IMR-90 (cell line): ENCODE data around the gene NBPF1. TPM values are rescaled to one million over a fixed set of nuclear protein-coding genes. Genes with fewer than 3 reads are reported as not detected.
"Not testable (repeated sequence)": the region's sequence is repeated elsewhere in the genome, so short reads cannot be mapped to it uniquely, and the experiment has no call there.

Source experiments
- ATAC-seq: fragments of 200-7000 bp; cut with Tn5 transposase; 2 replicates; pipeline ENCODE4 v1.9.1; 2020; ENCODE audit warnings: low read depth, mild to moderate bottlenecking, moderate library complexity
- BruUV-seq: library from RNA; stranded (reverse); fragments of 400-500 nt; replicated peaks from 2 replicates; lab custom pipeline; 2021; lab: Mats Ljungman, UMichigan
- CTCF ChIA-PET: fragments of 300-600 bp; formaldehyde crosslinking; extraction: SDS; loops from one replicate; lab custom pipeline; 2021; ENCODE audit warnings: antibody characterized with exemption; lab: Yijun Ruan, JAX
- POLR2A ChIA-PET: fragments of 300-600 bp; sonication (Branson Sonifier 250); formaldehyde crosslinking; loops from one replicate; lab custom pipeline; 2022; ENCODE audit warnings: antibody characterized with exemption; ENCODE audit not compliant: unreplicated experiment; lab: Charles Lee
- DNase-seq: peaks from one replicate; pipeline ENCODE4 v3.0.0; 2013
- H2AFZ ChIP-seq: replicated peaks from 2 replicates; pipeline ENCODE3; 2013; ENCODE audit warnings: low read length, mild to moderate bottlenecking; ENCODE audit not compliant: poor library complexity
- H2AK5ac ChIP-seq: 2 replicates; pipeline ENCODE4 v1.6.1; 2013; ENCODE audit warnings: low read depth, low read length, inconsistent platforms
- H2AK9ac ChIP-seq: replicated peaks from 2 replicates; pipeline ENCODE3; 2013; ENCODE audit warnings: mild to moderate bottlenecking, low read depth, low read length, moderate library complexity; ENCODE audit not compliant: poor library complexity
- H2BK120ac ChIP-seq: 2 replicates; pipeline ENCODE4 v1.6.1; 2013; ENCODE audit warnings: low read depth, low read length, inconsistent platforms
- H2BK15ac ChIP-seq: 3 replicates; pipeline ENCODE4 v1.6.1; 2013; ENCODE audit warnings: low read depth, low read length, inconsistent platforms
- H2BK20ac ChIP-seq: 2 replicates; pipeline ENCODE4 v1.6.1; 2013; ENCODE audit warnings: low read depth, mild to moderate bottlenecking, inconsistent platforms, low read length, moderate library complexity
- H2BK5ac ChIP-seq: 2 replicates; pipeline ENCODE4 v1.6.1; 2013; ENCODE audit warnings: mild to moderate bottlenecking, low read depth, low read length, inconsistent platforms; ENCODE audit not compliant: poor library complexity, severe bottlenecking
- H3K14ac ChIP-seq: replicated peaks from 2 replicates; pipeline ENCODE4 v1.6.1; 2013; ENCODE audit warnings: low read depth, low read length, inconsistent platforms
- H3K18ac ChIP-seq: 2 replicates; pipeline ENCODE4 v1.6.1; 2013; ENCODE audit warnings: low read depth, low read length, control low read depth
- H3K23ac ChIP-seq: 2 replicates; pipeline ENCODE4 v1.6.1; 2013; ENCODE audit warnings: low read depth, low read length, inconsistent platforms
- H3K27ac ChIP-seq: 2 replicates; pipeline ENCODE4 v1.5.1; 2013; ENCODE audit warnings: mild to moderate bottlenecking, control low read depth, low read length; ENCODE audit not compliant: insufficient read depth
- H3K27me3 ChIP-seq: 2 replicates; pipeline ENCODE4 v1.6.1; 2013; ENCODE audit warnings: low read length; ENCODE audit not compliant: control insufficient read depth, insufficient read depth
- H3K36me3 ChIP-seq: 2 replicates; pipeline ENCODE4 v1.6.1; 2013; ENCODE audit warnings: low read length, mixed read lengths; ENCODE audit not compliant: control insufficient read depth, insufficient read depth
- H3K4ac ChIP-seq: 2 replicates; pipeline ENCODE4 v1.6.1; 2013; ENCODE audit warnings: low read depth, low read length, inconsistent platforms
- H3K4me1 ChIP-seq: 2 replicates; pipeline ENCODE4 v1.6.1; 2013; ENCODE audit warnings: low read length, mixed read lengths; ENCODE audit not compliant: control insufficient read depth, insufficient read depth
- H3K4me2 ChIP-seq: 2 replicates; pipeline ENCODE4 v1.6.1; 2013; ENCODE audit warnings: low read depth, mild to moderate bottlenecking, control low read depth, low read length, moderate library complexity
- H3K4me3 ChIP-seq: 2 replicates; pipeline ENCODE4 v1.5.1; 2013; ENCODE audit warnings: low read depth, mild to moderate bottlenecking, control low read depth, low read length, moderate library complexity; ENCODE audit not compliant: insufficient read depth
- H3K56ac ChIP-seq: 2 replicates; pipeline ENCODE4 v1.6.1; 2013; ENCODE audit warnings: low read length, inconsistent platforms; ENCODE audit not compliant: insufficient read depth; ENCODE audit errors: extremely low read depth
- H3K79me1 ChIP-seq, 2 experiments: 2 replicates each; pipeline ENCODE4 v1.6.1; 2013; ENCODE audit warnings: low read length in 2 of 2, inconsistent platforms in 1 of 2, low read depth in 1 of 2
- H3K9ac ChIP-seq: 2 replicates; pipeline ENCODE4 v1.6.1; 2013; ENCODE audit warnings: low read depth, low read length, control low read depth
- H3K9me1 ChIP-seq: 2 replicates; pipeline ENCODE4 v1.6.1; 2013; ENCODE audit warnings: low read length, inconsistent platforms; ENCODE audit not compliant: insufficient read depth
- H3K9me3 ChIP-seq: 2 replicates; pipeline ENCODE4 v1.6.1; 2013; ENCODE audit warnings: low read length; ENCODE audit not compliant: control insufficient read depth, insufficient read depth
- H4K20me1 ChIP-seq: 2 replicates; pipeline ENCODE4 v1.6.1; 2013; ENCODE audit warnings: low read length, inconsistent platforms; ENCODE audit not compliant: insufficient read depth
- H4K5ac ChIP-seq: 2 replicates; pipeline ENCODE4 v1.6.1; 2013; ENCODE audit warnings: mild to moderate bottlenecking, low read depth, low read length, control low read depth
- H4K8ac ChIP-seq, 2 experiments: 2 replicates each; pipeline ENCODE4 v1.6.1; 2013; ENCODE audit warnings: low read depth in 2 of 2, low read length in 2 of 2, control low read depth in 1 of 2, inconsistent platforms in 1 of 2
- H4K91ac ChIP-seq: 2 replicates; pipeline ENCODE4 v1.6.1; 2013; ENCODE audit warnings: low read depth, low read length, inconsistent platforms; ENCODE audit not compliant: insufficient read depth
- WGBS, 2 experiments: methylation state at CpG; one replicate each; pipeline versions ENCODE4 v1.1.5 to v1.1.7; 2013; ENCODE audit warnings: missing lambda C conversion rate in 2 of 2; ENCODE audit not compliant: insufficient read length in 1 of 2; ENCODE audit errors: extremely low coverage in 2 of 2; 5-methylcytosine and 5-hydroxymethylcytosine counted together
- dilution Hi-C: fragments of 300-500 bp; cut with HindIII; formaldehyde crosslinking; loops from one replicate; pipeline ENCODE4 v1.14.3; 2018; ENCODE audit warnings: low sequenced_read_pairs; ENCODE audit not compliant: unreplicated experiment
- in situ Hi-C: fragments of 300-500 bp; cut with MboI; formaldehyde crosslinking; loops from 3 replicates; pipeline ENCODE4 v1.14.3; 2019; ENCODE audit warnings: low sequenced_read_pairs, inconsistent platforms, mixed read lengths
- intact Hi-C: fragments of 100-400 bp; cut with micrococcal nuclease; formaldehyde crosslinking; loops from 2 replicates; pipeline ENCODE4 v1.10.0; 2022
- polyA plus RNA-seq, 3 experiments: library from polyadenylated mRNA; depleted of rRNA; stranded (reverse); fragments of >200 nt; gene quantifications; 2 replicates each; pipeline ENCODE4 v1.2.3, GENCODE V29; 2012; ENCODE audit warnings: low replicate concordance in 1 of 3
- total RNA-seq: library from RNA; depleted of rRNA; stranded (reverse); fragments of >200 nt; gene quantifications from 2 replicates; pipeline ENCODE4 v1.2.3, GENCODE V29; 2012

Gene NBPF1
- total and polyA plus RNA-seq, 2 of the 4 experiments (the other 2 are of a cell fraction) = 18.8 to 25.3 TPM

- H2AK5ac ChIP-seq, H2BK20ac ChIP-seq, ATAC-seq, H3K9ac ChIP-seq, H3K4ac ChIP-seq, H3K23ac ChIP-seq, H4K5ac ChIP-seq, H4K20me1 ChIP-seq, DNase-seq, H3K56ac ChIP-seq, H3K4me2 ChIP-seq, dilution Hi-C loops, H3K27ac ChIP-seq, H2AFZ ChIP-seq, POLR2A ChIA-PET, BruUV-seq, H2BK5ac ChIP-seq, H2AK9ac ChIP-seq, H3K27me3 ChIP-seq, H3K18ac ChIP-seq, H4K8ac ChIP-seq, intact Hi-C loops, H2BK120ac ChIP-seq, H2BK15ac ChIP-seq, H4K91ac ChIP-seq, H3K4me3 ChIP-seq, H3K9me3 ChIP-seq, H3K14ac ChIP-seq: not testable (repeated sequence)
- Histone ChIP-seq H3K4me1 (peaks cover 14% of the 10 kb centered on the region), H3K36me3 (peaks cover 21% of the 10 kb centered on the region), H3K79me1 (peaks cover 38 to 51% of the 10 kb centered on the region in 2 experiments), H3K9me1 (peaks cover 28% of the 10 kb centered on the region)
- in situ Hi-C loops = loop anchor here (25.0 kb wide), 1 partner anchor 430 kb away; no protein-coding TSS in a partner anchor
- 93 to 98% methylated on average over 1 to 4 of the region's 5 CpGs for WGBS, 2 experiments
- CTCF ChIA-PET = interaction anchor here (1.4 kb wide), 1 partner anchor 11 kb away, joined by 3 read pairs; no protein-coding TSS in a partner anchor
These were observed 6.5 kb downstream of the NBPF1 start for GRCh38 chr1:16606666-16607432.
